GM12878 (cell line): Measurements from ENCODE around the gene FLT1. TPM values are rescaled to one million over a fixed set of nuclear protein-coding genes. Genes with fewer than 3 reads are reported as not detected.

Experiments
- CBX3 ChIP-seq: fragments of 200-600 bp; sonication (generic); IDR thresholded peaks from 2 replicates; pipeline ENCODE4 v1.6.1; 2016; ENCODE audit warnings: low read depth, borderline replicate concordance
- EED ChIP-seq: sonication (generic); IDR thresholded peaks from 2 replicates; pipeline ENCODE4 v1.6.1; 2016; ENCODE audit warnings: antibody characterized with exemption, low read depth
- EP300 ChIP-seq, 2 experiments: fragments of 150-350 bp in 1 of 2; IDR thresholded peaks; 2 replicates each; pipeline ENCODE4 v1.6.1; 2011 to 2012; ENCODE audit warnings: low read depth in 2 of 2, low read length in 2 of 2, borderline replicate concordance in 1 of 2, improper control_type of control experiment in 1 of 2, inconsistent platforms in 1 of 2; ENCODE audit not compliant: control insufficient read depth in 1 of 2
- ETV6 ChIP-seq, 2 experiments: fragments of 450-650 bp in 1 of 2; IDR thresholded peaks in 1 of 2; conservative IDR thresholded peaks in 1 of 2; 2 replicates each; pipeline ENCODE4 v1.6.1; 2014; ENCODE audit warnings: antibody characterized with exemption in 1 of 2, borderline replicate concordance in 1 of 2, low read depth in 1 of 2, mild to moderate bottlenecking in 1 of 2, moderate library complexity in 1 of 2
- HDAC6 ChIP-seq: fragments of 200-600 bp; sonication (generic); IDR thresholded peaks from one replicate; pipeline ENCODE4 v1.8.0; 2017; ENCODE audit warnings: antibody characterized with exemption; ENCODE audit not compliant: unreplicated experiment
- JUNB ChIP-seq: IDR thresholded peaks from 2 replicates; pipeline ENCODE4 v1.6.1; 2016; ENCODE audit warnings: antibody characterized with exemption, mild to moderate bottlenecking
- MXI1 ChIP-seq: fragments of 150-350 bp; IDR thresholded peaks from 2 replicates; pipeline ENCODE4 v1.6.1; 2011; ENCODE audit warnings: low read depth, mild to moderate bottlenecking, inconsistent platforms, low read length, improper control_type of control experiment
- NBN ChIP-seq: fragments of 450-650 bp; IDR thresholded peaks from 2 replicates; pipeline ENCODE4 v1.6.1; 2016
- SPI1 ChIP-seq: IDR thresholded peaks from 2 replicates; pipeline ENCODE4 v1.6.1; 2011; ENCODE audit warnings: low read depth, mild to moderate bottlenecking, low read length, moderate library complexity, borderline replicate concordance; ENCODE audit not compliant: insufficient read depth
- TARDBP ChIP-seq: IDR thresholded peaks from 2 replicates; pipeline ENCODE4 v1.6.1; 2016; ENCODE audit warnings: borderline replicate concordance
- ZSCAN29 ChIP-seq: fragments of 450-650 bp; IDR thresholded peaks from 2 replicates; pipeline ENCODE4 v1.6.1; 2017; ENCODE audit warnings: mild to moderate bottlenecking, moderate library complexity
- polyA plus RNA-seq, 11 experiments: library from polyadenylated mRNA; depleted of rRNA in 4 of 11; unstranded in 6 of 11; stranded (reverse) in 5 of 11; fragments of >200 nt; fragmentation: Nextera tagmentation in 4 of 11; fragmentation: Illumina TruSeq in 1 of 11; extraction: Ambion mirVana in 4 of 11; extraction: Trizol in 1 of 11; gene quantifications; 1 replicate in 1 of 11; 2 replicates in 10 of 11; pipeline versions ENCODE4 v1.2.1 to v1.2.3, GENCODE V29; 2011 to 2016; ENCODE audit warnings: inconsistent platforms in 2 of 11, missing spikeins in 2 of 11, low read depth in 1 of 11
- total RNA-seq, 4 experiments: library from RNA; depleted of rRNA in 3 of 4; stranded (reverse); fragments of >200 nt in 3 of 4; fragmentation: Illumina TruSeq in 1 of 4; extraction: Trizol in 1 of 4; gene quantifications; 2 replicates each; pipeline versions ENCODE4 v1.2.1 to v1.2.3, GENCODE V29; 2013 to 2021
- TF ChIP-seq, protein P1 (sequence below): fragments of 150-350 bp; IDR thresholded peaks from 2 replicates; pipeline ENCODE4 v1.6.1; 2016; ENCODE audit warnings: low read depth, low read length
- TF ChIP-seq, protein P2 (sequence below): IDR thresholded peaks from 2 replicates; pipeline ENCODE4 v1.6.1; 2012; ENCODE audit warnings: low read depth, low read length, improper control_type of control experiment
- TF ChIP-seq, protein P3 (sequence below), 3 experiments: IDR thresholded peaks in 2 of 3; conservative IDR thresholded peaks in 1 of 3; 2 replicates each; pipeline ENCODE4 v1.5.1; 2011; ENCODE audit warnings: low read depth in 3 of 3, low read length in 3 of 3, mild to moderate bottlenecking in 3 of 3, control low read depth in 2 of 3, moderate library complexity in 2 of 3, inconsistent platforms in 1 of 3, mixed read lengths in 1 of 3; ENCODE audit not compliant: control insufficient read depth in 2 of 3, insufficient read depth in 1 of 3; ENCODE audit errors: extremely low read depth in 1 of 3
- TF ChIP-seq, protein P4 (sequence below): IDR thresholded peaks from 2 replicates; pipeline ENCODE4 v1.6.1; 2012; ENCODE audit warnings: improper control_type of control experiment, low read depth, low read length; ENCODE audit not compliant: insufficient replicate concordance

FLT1 gene
- total and polyA plus RNA-seq, 10 of the 15 experiments (the other 5 are each of a cell fraction or from before 2014, with no cell fraction given) = 0.55 to 5.6 (median 0.84) TPM

DNA sequence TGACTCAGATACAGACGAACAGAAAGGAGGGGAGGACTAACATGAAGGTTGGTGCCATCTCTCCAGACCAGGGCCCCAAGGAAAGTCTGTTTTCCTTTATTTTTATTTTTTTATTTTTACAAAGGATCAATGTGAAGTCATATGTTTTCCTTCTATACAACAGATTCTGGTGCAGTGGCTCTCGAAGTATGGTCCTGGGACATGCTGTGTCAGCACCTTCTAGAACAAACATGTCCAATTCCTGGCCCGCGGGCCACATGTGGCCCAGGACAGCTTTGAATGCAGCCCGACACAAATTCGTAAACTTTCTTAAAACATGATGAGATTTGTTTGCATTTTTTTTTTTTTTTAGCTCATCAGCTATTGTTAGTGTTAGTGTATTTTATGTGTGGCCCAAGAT, 174.7 kb downstream of the FLT1 start (continued):
- TF ChIP-seq, protein P1, sequence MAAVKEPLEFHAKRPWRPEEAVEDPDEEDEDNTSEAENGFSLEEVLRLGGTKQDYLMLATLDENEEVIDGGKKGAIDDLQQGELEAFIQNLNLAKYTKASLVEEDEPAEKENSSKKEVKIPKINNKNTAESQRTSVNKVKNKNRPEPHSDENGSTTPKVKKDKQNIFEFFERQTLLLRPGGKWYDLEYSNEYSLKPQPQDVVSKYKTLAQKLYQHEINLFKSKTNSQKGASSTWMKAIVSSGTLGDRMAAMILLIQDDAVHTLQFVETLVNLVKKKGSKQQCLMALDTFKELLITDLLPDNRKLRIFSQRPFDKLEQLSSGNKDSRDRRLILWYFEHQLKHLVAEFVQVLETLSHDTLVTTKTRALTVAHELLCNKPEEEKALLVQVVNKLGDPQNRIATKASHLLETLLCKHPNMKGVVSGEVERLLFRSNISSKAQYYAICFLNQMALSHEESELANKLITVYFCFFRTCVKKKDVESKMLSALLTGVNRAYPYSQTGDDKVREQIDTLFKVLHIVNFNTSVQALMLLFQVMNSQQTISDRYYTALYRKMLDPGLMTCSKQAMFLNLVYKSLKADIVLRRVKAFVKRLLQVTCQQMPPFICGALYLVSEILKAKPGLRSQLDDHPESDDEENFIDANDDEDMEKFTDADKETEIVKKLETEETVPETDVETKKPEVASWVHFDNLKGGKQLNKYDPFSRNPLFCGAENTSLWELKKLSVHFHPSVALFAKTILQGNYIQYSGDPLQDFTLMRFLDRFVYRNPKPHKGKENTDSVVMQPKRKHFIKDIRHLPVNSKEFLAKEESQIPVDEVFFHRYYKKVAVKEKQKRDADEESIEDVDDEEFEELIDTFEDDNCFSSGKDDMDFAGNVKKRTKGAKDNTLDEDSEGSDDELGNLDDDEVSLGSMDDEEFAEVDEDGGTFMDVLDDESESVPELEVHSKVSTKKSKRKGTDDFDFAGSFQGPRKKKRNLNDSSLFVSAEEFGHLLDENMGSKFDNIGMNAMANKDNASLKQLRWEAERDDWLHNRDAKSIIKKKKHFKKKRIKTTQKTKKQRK = no peak
- TF ChIP-seq HDAC6 = no peak
- TF ChIP-seq EP300 (IDR thresholded peaks at IDR 0.05; ENCODE audit: borderline replicate concordance in 1 of 2, control insufficient read depth in 1 of 2, low read depth in 2 of 2, low read length in 2 of 2) = no peak
- no peak for TF ChIP-seq CBX3
- TF ChIP-seq EED = no peak
- TF ChIP-seq, protein P2, sequence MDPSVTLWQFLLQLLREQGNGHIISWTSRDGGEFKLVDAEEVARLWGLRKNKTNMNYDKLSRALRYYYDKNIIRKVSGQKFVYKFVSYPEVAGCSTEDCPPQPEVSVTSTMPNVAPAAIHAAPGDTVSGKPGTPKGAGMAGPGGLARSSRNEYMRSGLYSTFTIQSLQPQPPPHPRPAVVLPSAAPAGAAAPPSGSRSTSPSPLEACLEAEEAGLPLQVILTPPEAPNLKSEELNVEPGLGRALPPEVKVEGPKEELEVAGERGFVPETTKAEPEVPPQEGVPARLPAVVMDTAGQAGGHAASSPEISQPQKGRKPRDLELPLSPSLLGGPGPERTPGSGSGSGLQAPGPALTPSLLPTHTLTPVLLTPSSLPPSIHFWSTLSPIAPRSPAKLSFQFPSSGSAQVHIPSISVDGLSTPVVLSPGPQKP = no peak
- no peak for TF ChIP-seq MXI1
- no peak for TF ChIP-seq JUNB
- TF ChIP-seq ETV6 (conservative IDR thresholded peaks at IDR 0.05 in 1 of 2, IDR thresholded peaks at IDR 0.05 in 1 of 2; ENCODE audit: borderline replicate concordance in 1 of 2, low read depth in 1 of 2) = no peak
- TF ChIP-seq SPI1 = no peak
- TF ChIP-seq, protein P3, sequence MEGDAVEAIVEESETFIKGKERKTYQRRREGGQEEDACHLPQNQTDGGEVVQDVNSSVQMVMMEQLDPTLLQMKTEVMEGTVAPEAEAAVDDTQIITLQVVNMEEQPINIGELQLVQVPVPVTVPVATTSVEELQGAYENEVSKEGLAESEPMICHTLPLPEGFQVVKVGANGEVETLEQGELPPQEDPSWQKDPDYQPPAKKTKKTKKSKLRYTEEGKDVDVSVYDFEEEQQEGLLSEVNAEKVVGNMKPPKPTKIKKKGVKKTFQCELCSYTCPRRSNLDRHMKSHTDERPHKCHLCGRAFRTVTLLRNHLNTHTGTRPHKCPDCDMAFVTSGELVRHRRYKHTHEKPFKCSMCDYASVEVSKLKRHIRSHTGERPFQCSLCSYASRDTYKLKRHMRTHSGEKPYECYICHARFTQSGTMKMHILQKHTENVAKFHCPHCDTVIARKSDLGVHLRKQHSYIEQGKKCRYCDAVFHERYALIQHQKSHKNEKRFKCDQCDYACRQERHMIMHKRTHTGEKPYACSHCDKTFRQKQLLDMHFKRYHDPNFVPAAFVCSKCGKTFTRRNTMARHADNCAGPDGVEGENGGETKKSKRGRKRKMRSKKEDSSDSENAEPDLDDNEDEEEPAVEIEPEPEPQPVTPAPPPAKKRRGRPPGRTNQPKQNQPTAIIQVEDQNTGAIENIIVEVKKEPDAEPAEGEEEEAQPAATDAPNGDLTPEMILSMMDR (IDR thresholded peaks at IDR 0.05 in 2 of 3, conservative IDR thresholded peaks at IDR 0.05 in 1 of 3; ENCODE audit: control insufficient read depth in 2 of 3, extremely low read depth in 1 of 3, insufficient read depth in 1 of 3, low read depth in 3 of 3, low read length in 3 of 3) = no peak
- no peak for TF ChIP-seq TARDBP
- TF ChIP-seq, protein P4, sequence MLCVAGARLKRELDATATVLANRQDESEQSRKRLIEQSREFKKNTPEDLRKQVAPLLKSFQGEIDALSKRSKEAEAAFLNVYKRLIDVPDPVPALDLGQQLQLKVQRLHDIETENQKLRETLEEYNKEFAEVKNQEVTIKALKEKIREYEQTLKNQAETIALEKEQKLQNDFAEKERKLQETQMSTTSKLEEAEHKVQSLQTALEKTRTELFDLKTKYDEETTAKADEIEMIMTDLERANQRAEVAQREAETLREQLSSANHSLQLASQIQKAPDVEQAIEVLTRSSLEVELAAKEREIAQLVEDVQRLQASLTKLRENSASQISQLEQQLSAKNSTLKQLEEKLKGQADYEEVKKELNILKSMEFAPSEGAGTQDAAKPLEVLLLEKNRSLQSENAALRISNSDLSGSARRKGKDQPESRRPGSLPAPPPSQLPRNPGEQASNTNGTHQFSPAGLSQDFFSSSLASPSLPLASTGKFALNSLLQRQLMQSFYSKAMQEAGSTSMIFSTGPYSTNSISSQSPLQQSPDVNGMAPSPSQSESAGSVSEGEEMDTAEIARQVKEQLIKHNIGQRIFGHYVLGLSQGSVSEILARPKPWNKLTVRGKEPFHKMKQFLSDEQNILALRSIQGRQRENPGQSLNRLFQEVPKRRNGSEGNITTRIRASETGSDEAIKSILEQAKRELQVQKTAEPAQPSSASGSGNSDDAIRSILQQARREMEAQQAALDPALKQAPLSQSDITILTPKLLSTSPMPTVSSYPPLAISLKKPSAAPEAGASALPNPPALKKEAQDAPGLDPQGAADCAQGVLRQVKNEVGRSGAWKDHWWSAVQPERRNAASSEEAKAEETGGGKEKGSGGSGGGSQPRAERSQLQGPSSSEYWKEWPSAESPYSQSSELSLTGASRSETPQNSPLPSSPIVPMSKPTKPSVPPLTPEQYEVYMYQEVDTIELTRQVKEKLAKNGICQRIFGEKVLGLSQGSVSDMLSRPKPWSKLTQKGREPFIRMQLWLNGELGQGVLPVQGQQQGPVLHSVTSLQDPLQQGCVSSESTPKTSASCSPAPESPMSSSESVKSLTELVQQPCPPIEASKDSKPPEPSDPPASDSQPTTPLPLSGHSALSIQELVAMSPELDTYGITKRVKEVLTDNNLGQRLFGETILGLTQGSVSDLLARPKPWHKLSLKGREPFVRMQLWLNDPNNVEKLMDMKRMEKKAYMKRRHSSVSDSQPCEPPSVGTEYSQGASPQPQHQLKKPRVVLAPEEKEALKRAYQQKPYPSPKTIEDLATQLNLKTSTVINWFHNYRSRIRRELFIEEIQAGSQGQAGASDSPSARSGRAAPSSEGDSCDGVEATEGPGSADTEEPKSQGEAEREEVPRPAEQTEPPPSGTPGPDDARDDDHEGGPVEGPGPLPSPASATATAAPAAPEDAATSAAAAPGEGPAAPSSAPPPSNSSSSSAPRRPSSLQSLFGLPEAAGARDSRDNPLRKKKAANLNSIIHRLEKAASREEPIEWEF = no peak
- TF ChIP-seq ZSCAN29 = no peak
- no peak for TF ChIP-seq NBN
